GM10248 (cell line): ENCODE measurements around the gene LSMEM2.
"Not testable (repeated sequence)": the region's sequence is repeated elsewhere in the genome, so short reads cannot be mapped to it uniquely, and the experiment has no call there.

Experiments used
- CTCF ChIA-PET: fragments of 300-600 bp; sonication (Branson Sonifier 250); formaldehyde crosslinking; extraction: SDS; loops from one replicate; lab custom pipeline; 2021; ENCODE audit warnings: antibody characterized with exemption; lab: Yijun Ruan, JAX
- POLR2A ChIA-PET: fragments of 350-650 bp; sonication (Branson Sonifier 250); formaldehyde crosslinking; extraction: SDS; loops from one replicate; lab custom pipeline; 2020; ENCODE audit warnings: antibody characterized with exemption; lab: Yijun Ruan, JAX
- DNase-seq: peaks from one replicate; pipeline ENCODE4 v3.0.0; 2012; ENCODE audit errors: extremely low spot score
- TF ChIP-seq, protein P1 (sequence below): IDR thresholded peaks from 2 replicates; pipeline ENCODE4 v1.5.1; 2012; ENCODE audit warnings: mild to moderate bottlenecking, low read depth; ENCODE audit errors: extremely low read depth, missing control alignments, control extremely low read depth

Gene LSMEM2

DNA sequence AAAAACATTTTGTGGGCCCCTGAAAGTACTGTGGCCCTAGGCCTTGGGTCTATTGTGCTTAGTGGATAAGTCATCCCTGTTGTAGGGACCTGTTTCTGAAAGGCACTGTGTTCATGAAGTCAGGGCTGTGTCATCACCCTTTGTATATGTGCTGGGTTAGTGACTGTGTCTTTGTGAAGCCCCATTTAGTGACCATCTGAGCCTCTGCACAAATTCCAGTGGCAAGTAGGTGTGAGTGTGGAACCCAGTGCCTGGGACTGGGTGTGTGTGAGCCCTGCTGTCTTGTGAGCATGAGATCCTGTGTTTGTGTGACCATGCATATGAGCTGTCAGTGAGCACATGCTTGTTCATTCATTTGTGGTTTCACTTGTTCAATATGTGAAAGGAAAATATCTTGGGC lies 25.7 kb downstream of the LSMEM2 start:
- POLR2A ChIA-PET, result interaction anchor here (0.6 kb wide), 1 partner anchor 32 kb away, joined by 4 read pairs; no protein-coding TSS in a partner anchor

DNA sequence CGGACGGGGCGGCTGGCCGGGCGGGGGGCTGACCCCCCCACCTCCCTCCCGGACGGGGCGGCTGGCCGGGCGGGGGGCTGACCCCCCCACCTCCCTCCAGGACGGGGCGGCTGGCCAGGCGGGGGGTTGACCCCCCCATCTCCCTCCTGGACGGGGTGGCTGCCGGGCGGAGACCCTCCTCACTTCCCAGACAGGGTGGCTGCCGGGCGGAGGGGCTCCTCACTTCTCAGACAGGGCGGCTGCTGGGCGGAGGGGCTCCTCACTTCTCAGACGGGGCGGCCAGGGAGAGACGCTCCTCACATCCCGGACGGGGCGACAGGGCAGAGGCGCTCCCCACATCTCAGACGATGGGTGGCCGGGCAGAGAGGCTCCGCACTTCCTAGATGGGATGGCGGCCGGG lies 33.2 kb downstream of the LSMEM2 start:
- DNase-seq, POLR2A ChIA-PET, CTCF ChIA-PET: not testable (repeated sequence)

More for the DNA sequence above, 25.7 kb downstream of the LSMEM2 start:
- TF ChIP-seq, protein P1, sequence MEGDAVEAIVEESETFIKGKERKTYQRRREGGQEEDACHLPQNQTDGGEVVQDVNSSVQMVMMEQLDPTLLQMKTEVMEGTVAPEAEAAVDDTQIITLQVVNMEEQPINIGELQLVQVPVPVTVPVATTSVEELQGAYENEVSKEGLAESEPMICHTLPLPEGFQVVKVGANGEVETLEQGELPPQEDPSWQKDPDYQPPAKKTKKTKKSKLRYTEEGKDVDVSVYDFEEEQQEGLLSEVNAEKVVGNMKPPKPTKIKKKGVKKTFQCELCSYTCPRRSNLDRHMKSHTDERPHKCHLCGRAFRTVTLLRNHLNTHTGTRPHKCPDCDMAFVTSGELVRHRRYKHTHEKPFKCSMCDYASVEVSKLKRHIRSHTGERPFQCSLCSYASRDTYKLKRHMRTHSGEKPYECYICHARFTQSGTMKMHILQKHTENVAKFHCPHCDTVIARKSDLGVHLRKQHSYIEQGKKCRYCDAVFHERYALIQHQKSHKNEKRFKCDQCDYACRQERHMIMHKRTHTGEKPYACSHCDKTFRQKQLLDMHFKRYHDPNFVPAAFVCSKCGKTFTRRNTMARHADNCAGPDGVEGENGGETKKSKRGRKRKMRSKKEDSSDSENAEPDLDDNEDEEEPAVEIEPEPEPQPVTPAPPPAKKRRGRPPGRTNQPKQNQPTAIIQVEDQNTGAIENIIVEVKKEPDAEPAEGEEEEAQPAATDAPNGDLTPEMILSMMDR, result no peak
- CTCF ChIA-PET, result interaction anchor here (1.6 to 3.6 kb wide), 3 partner anchors 9 to 19 kb away, joined by 4 to 16 read pairs (median 5); partner anchors contain the start of gene HYAL2
- DNase-seq, result no peak

DNA sequence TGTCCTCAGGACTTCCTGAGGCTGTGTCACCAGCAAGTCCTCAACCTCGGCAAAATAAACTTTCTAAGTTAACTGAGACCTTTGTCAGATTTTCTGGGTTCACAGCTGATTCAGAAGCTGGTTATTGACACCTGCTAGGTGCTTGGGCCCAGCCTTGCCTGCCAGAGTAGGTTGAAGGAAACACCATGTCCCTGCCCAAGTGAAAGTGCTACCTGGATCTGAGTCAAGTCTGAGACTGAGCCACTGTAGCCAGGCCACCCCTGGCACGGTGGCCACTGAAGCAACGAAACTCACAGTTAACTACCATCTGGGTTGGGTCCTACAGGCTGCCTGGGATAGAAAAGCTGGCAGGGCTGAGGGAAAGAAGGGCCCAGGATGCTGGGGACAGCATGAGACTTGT lies 35.5 kb downstream of the LSMEM2 start:
- no peak for DNase-seq
- ChIA-PET POLR2A (interaction anchor here (1.1 kb wide), 1 partner anchor 10 kb away, joined by 3 read pairs; no protein-coding TSS in a partner anchor), CTCF (interaction anchor here (1.0 to 2.5 kb wide), 3 partner anchors 9 to 16 kb away, joined by 3 to 18 read pairs (median 5); partner anchors contain the start of gene HYAL2)
- TF ChIP-seq, protein P1, result no peak

GRCh38 chr3:50314816-50315215 lies 35.9 kb downstream of the LSMEM2 start:
- TF ChIP-seq, protein P1, result no peak
- ChIA-PET CTCF (interaction anchor here (1.1 to 2.5 kb wide), 5 partner anchors 9 to 55 kb away, joined by 3 to 18 read pairs (median 4); partner anchors contain the start of genes HYAL2, HYAL3 and NAA80), POLR2A (interaction anchor here (1.1 kb wide), 1 partner anchor 9 kb away, joined by 3 read pairs; no protein-coding TSS in a partner anchor)
- no peak for DNase-seq

DNA sequence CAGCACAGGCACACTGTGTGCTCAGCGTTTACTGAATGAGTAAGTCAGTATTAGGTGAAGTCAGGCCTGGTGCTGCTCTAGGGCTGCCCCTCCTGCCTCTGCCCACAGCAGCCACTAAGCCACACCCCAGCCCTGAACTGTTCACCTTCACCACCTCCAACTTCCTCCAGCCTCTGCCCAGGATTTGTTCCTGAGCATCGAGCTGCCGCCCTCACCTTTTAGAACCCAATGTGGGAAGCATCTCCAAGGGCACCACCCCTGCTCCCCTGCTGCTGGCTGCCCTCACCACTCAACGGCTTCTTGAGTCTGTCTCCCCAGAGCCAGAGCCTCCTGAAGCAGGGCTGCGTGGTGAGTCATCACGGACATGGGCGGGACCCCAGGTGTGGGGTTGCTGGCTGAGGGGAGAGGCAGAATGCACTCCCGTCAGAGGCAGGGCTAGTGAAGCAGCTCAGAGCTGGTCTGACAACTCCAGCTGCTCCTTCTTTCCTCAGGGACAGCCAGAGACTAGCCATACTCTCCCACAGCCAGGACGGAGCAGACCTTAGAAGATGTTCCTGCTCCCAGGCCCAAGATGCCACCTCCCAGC lies 37.9 kb downstream of the LSMEM2 start:
- CTCF ChIA-PET, result interaction anchor here (0.9 to 1.8 kb wide), 2 partner anchors 9 to 11 kb away, joined by 3 to 4 read pairs; partner anchors contain the start of gene TUSC2
- TF ChIP-seq, protein P1, result no peak
- no peak for DNase-seq
- POLR2A ChIA-PET, result no interaction called here

GRCh38 chr3:50317300-50317699 lies 38.4 kb downstream of the LSMEM2 start:
- ChIA-PET CTCF (interaction anchor here (0.9 to 1.8 kb wide), 4 partner anchors 10 to 70 kb away, joined by 3 to 4 read pairs (median 4); partner anchors contain the start of gene TUSC2), POLR2A (interaction anchor here (0.6 kb wide), 1 partner anchor 18 kb away, joined by 3 read pairs; the partner anchor contains the start of genes HYAL3 and NAA80)
- no peak for DNase-seq
- TF ChIP-seq, protein P1, result no peak
